HEK293 (cell line): ENCODE results near the gene SESTD1.

Experiments
- TF ChIP-seq, protein P1 (sequence below): fragments of 450-650 bp; formaldehyde crosslinking; IDR thresholded peaks from 2 replicates; pipeline ENCODE4 v1.5.1; 2016; ENCODE audit warnings: missing biosample characterization, missing genetic modification characterization
- TF ChIP-seq, protein P2 (sequence below): fragments of 450-650 bp; formaldehyde crosslinking; IDR thresholded peaks from 2 replicates; pipeline ENCODE4 v1.5.1; 2016; ENCODE audit warnings: missing biosample characterization, missing genetic modification characterization

DNA sequence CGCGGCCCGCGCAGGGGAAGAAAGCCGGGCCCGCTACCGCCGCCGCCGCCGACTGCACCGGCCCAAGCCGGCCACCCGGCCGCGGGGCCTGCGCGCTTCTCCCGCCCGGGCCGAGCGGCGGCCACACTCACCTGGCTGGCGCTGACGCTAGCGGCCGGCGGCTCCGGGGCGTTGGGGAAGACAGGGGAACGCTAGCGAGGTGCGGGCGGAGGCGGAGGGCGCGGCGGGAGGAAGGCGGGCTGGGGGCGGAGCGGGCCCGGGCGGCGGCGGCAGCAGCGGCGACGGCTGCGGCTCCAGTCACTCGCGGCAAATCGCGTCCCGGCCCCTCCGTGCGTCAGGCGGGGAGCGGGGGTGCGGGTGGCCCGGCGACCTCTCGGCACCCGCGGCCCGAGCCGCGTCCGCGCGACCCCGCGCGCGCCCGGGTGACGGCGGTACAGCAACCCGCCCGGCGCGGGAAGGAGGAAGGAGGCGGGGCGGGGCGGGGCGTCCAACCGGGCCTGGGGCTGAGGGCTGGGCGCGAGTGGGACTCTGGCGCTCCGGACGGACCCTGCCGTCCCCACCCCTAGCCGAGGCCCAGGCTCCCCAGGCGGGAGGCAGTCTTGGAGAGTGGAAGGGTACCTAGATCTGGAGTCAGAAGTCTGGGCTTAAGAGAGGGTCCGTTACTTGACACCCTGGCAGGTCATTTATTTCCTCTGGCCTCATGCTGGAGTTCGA lies at the start of gene SESTD1:
- TF ChIP-seq, protein P1, sequence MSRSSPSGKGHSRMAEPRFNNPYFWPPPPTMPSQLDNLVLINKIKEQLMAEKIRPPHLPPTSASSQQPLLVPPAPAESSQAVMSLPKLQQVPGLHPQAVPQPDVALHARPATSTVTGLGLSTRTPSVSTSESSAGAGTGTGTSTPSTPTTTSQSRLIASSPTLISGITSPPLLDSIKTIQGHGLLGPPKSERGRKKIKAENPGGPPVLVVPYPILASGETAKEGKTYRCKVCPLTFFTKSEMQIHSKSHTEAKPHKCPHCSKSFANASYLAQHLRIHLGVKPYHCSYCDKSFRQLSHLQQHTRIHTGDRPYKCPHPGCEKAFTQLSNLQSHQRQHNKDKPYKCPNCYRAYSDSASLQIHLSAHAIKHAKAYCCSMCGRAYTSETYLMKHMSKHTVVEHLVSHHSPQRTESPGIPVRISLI, result no peak
- TF ChIP-seq, protein P2, sequence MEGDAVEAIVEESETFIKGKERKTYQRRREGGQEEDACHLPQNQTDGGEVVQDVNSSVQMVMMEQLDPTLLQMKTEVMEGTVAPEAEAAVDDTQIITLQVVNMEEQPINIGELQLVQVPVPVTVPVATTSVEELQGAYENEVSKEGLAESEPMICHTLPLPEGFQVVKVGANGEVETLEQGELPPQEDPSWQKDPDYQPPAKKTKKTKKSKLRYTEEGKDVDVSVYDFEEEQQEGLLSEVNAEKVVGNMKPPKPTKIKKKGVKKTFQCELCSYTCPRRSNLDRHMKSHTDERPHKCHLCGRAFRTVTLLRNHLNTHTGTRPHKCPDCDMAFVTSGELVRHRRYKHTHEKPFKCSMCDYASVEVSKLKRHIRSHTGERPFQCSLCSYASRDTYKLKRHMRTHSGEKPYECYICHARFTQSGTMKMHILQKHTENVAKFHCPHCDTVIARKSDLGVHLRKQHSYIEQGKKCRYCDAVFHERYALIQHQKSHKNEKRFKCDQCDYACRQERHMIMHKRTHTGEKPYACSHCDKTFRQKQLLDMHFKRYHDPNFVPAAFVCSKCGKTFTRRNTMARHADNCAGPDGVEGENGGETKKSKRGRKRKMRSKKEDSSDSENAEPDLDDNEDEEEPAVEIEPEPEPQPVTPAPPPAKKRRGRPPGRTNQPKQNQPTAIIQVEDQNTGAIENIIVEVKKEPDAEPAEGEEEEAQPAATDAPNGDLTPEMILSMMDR, result no peak
